Stimulated activated CD8-positive, alpha-beta memory T cell treated with anti-CD3 and anti-CD28 coated beads, Interleukin-2, amount 100 ng/mL, for 1 hour (primary cell): ENCODE measurements around the gene ARID3C.

Experiments used
- DNase-seq, 2 donors: peaks; one replicate each; pipeline ENCODE4 v3.0.0-alpha.2; 2020; ENCODE audit warnings: low read depth in 2 of 2

Gene ARID3C

GRCh38 chr9:34627716-34628655 lies 880 bp downstream of the ARID3C start:
- no peak for DNase-seq

- no peak for DNase-seq
These were observed 3.7 kb downstream of the ARID3C start for GRCh38 chr9:34625186-34625486.

GRCh38 chr9:34624475-34625185 lies 4.2 kb downstream of the ARID3C start:
- no peak for DNase-seq

- DNase-seq, result no peak
These were observed 5.3 kb downstream of the ARID3C start for GRCh38 chr9:34623374-34624235.

GRCh38 chr9:34620061-34620994 lies 8.5 kb downstream of the ARID3C start, which contains the start of gene DCTN3:
TSS of gene DCTN3 (minus strand) at chr9:34620495. CDS start at chr9:34620464, 31 bp downstream.
- peak; percentile 75 to 81 for DNase-seq

- no peak for DNase-seq
These were observed 13.7 kb downstream of the ARID3C start for GRCh38 chr9:34615132-34615531.

GRCh38 chr9:34612788-34613390 lies 16.0 kb downstream of the ARID3C start:
- peak in 1 of 2 donors; percentile 47 for DNase-seq

GRCh38 chr9:34611811-34612787 lies 16.8 kb downstream of the ARID3C start, which contains the start of gene RPP25L:
TSS of gene RPP25L (minus strand) at chr9:34612097. CDS start at chr9:34611296, 801 bp downstream.
- DNase-seq, result peak; percentile 64 to 77

GRCh38 chr9:34611251-34611810 lies 17.5 kb downstream of the ARID3C start:
- no peak for DNase-seq

GRCh38 chr9:34610434-34611206 lies 18.2 kb downstream of the ARID3C start:
- no peak for DNase-seq

GRCh38 chr9:34607331-34607730 lies 21.5 kb downstream of the ARID3C start:
- no peak for DNase-seq

GRCh38 chr9:34606905-34607304 lies 22.0 kb downstream of the ARID3C start:
- DNase-seq, result no peak

GRCh38 chr9:34606190-34606589 lies 22.7 kb downstream of the ARID3C start:
- no peak for DNase-seq

- DNase-seq, result peak; percentile 67 to 68
These were observed 25.1 kb downstream of the ARID3C start for GRCh38 chr9:34603610-34604231.

GRCh38 chr9:34601937-34602573 lies 26.8 kb downstream of the ARID3C start:
- no peak for DNase-seq

GRCh38 chr9:34600908-34601307 lies 28.0 kb downstream of the ARID3C start:
- DNase-seq, result no peak

- DNase-seq, result no peak
These were observed 29.3 kb downstream of the ARID3C start for GRCh38 chr9:34599546-34599945.
